H54 (cell line): ENCODE data around the gene MOCS1.

Source experiments
- DNase-seq: peaks from one replicate; pipeline ENCODE4 v3.0.0; 2011; ENCODE audit warnings: low spot score, mixed read lengths; ENCODE audit not compliant: insufficient read length
- FAIRE-seq: peaks from 3 replicates; lab custom pipeline; 2011; peaks lifted over from hg19 to GRCh38; lab: Jason Lieb, UNC
- POLR2A ChIP-seq: IDR thresholded peaks from 2 replicates; pipeline ENCODE4 v1.6.1; 2011; ENCODE audit warnings: low read depth, mild to moderate bottlenecking, low read length

MOCS1 gene

GRCh38 chr6:39908838-39909583, 25.3 kb downstream of the MOCS1 start:
- no peak for FAIRE-seq
- no peak for TF ChIP-seq POLR2A
- no peak for DNase-seq

- no peak for TF ChIP-seq POLR2A
- no peak for FAIRE-seq
- no peak for DNase-seq
Measured at GRCh38 chr6:39907871-39908575, 26.2 kb downstream of the MOCS1 start.

GRCh38 chr6:39906318-39906761, 27.9 kb downstream of the MOCS1 start:
- TF ChIP-seq POLR2A, result no peak
- FAIRE-seq, result no peak
- DNase-seq, result no peak

- DNase-seq, result no peak
- no peak for FAIRE-seq
Measured at GRCh38 chr6:39905640-39905975, 28.7 kb downstream of the MOCS1 start.

GRCh38 chr6:39904946-39905639, 29.2 kb downstream of the MOCS1 start:
- TF ChIP-seq POLR2A, result no peak
- FAIRE-seq (no peak), DNase-seq (no peak)

More at GRCh38 chr6:39905640-39905975, 28.7 kb downstream of the MOCS1 start:
- TF ChIP-seq POLR2A, result no peak

GRCh38 chr6:39903656-39904055, 30.6 kb downstream of the MOCS1 start:
- TF ChIP-seq POLR2A, result no peak
- FAIRE-seq, result no peak

GRCh38 chr6:39902786-39903465, 31.3 kb downstream of the MOCS1 start:
- no peak for TF ChIP-seq POLR2A
- FAIRE-seq, result no peak

More at GRCh38 chr6:39903656-39904055, 30.6 kb downstream of the MOCS1 start:
- no peak for DNase-seq

GRCh38 chr6:39902136-39902535, 32.1 kb downstream of the MOCS1 start:
- DNase-seq, result no peak
- FAIRE-seq, result no peak
- TF ChIP-seq POLR2A, result no peak

More at GRCh38 chr6:39902786-39903465, 31.3 kb downstream of the MOCS1 start:
- no peak for DNase-seq

- DNase-seq, result no peak
- FAIRE-seq, result no peak
- TF ChIP-seq POLR2A, result no peak
Measured at GRCh38 chr6:39901670-39902069, 32.6 kb downstream of the MOCS1 start.

- no peak for FAIRE-seq
- no peak for TF ChIP-seq POLR2A
- DNase-seq, result no peak
Measured at GRCh38 chr6:39901116-39901655, 33.1 kb downstream of the MOCS1 start.

- FAIRE-seq (no peak), DNase-seq (no peak)
Measured at GRCh38 chr6:39899554-39900295, 34.5 kb downstream of the MOCS1 start.

GRCh38 chr6:39898625-39899024, 35.6 kb downstream of the MOCS1 start:
- TF ChIP-seq POLR2A, result no peak
- DNase-seq (no peak), FAIRE-seq (no peak)

More at GRCh38 chr6:39899554-39900295, 34.5 kb downstream of the MOCS1 start:
- no peak for TF ChIP-seq POLR2A

- no peak for TF ChIP-seq POLR2A
- DNase-seq (no peak), FAIRE-seq (no peak)
Measured at GRCh38 chr6:39897698-39898097, 36.6 kb downstream of the MOCS1 start.
